WTC11 (cell line): ENCODE results near the gene ATP7A.

ENCODE experiments used
- ESRRA ChIP-seq: sonication (generic); formaldehyde crosslinking; IDR thresholded peaks from 2 replicates; pipeline ENCODE4 v1.8.1; 2022; ENCODE audit warnings: mild to moderate bottlenecking, missing genetic modification reagents, borderline replicate concordance
- NR1H2 ChIP-seq: sonication (generic); formaldehyde crosslinking; IDR thresholded peaks from 2 replicates; pipeline ENCODE4 v1.9.0; 2021; ENCODE audit warnings: mild to moderate bottlenecking, moderate library complexity, missing genetic modification reagents
- TP53 ChIP-seq: sonication (generic); formaldehyde crosslinking; IDR thresholded peaks from 2 replicates; pipeline ENCODE4 v1.8.1; 2023; ENCODE audit warnings: mild to moderate bottlenecking, missing genetic modification reagents
- TF ChIP-seq, protein P1 (sequence below): fragments of 200-600 bp; IDR thresholded peaks from 2 replicates; pipeline ENCODE4 v1.8.0; 2022; ENCODE audit warnings: antibody characterized with exemption
- TF ChIP-seq, protein P2 (sequence below): sonication (generic); formaldehyde crosslinking; conservative IDR thresholded peaks from 2 replicates; pipeline ENCODE4 v1.8.1; 2022; ENCODE audit warnings: mild to moderate bottlenecking, missing genetic modification reagents
- TF ChIP-seq, protein P3 (sequence below): sonication (generic); formaldehyde crosslinking; IDR thresholded peaks from 2 replicates; pipeline ENCODE4 v1.8.1; 2022; ENCODE audit warnings: low read depth, missing genetic modification reagents, borderline replicate concordance
- TF ChIP-seq, protein P4 (sequence below): fragments of 250-450 bp; sonication (Bioruptor Pico); IDR thresholded peaks from 2 replicates; pipeline ENCODE4 v1.8.0; 2021; ENCODE audit warnings: mild to moderate bottlenecking

DNA sequence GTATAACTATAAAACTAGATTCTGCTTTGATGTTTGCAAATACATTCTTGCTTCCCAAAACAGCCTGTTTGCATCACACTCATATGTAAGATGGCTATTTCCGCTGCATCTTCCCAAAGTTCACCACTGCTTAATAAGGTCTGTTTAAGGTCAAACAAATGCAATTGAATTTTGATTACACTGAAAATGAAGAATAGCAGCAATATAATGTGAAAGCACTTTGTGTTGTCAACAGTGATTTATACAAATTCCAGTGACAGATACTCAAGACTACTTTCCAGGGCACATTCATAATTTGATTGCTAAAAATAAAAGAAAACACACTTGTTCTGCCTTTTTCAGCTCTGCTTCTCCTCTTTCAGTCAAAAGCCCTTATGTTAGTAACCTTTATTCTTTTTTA, 67.0 kb downstream of the ATP7A start:
- TF ChIP-seq, protein P1, sequence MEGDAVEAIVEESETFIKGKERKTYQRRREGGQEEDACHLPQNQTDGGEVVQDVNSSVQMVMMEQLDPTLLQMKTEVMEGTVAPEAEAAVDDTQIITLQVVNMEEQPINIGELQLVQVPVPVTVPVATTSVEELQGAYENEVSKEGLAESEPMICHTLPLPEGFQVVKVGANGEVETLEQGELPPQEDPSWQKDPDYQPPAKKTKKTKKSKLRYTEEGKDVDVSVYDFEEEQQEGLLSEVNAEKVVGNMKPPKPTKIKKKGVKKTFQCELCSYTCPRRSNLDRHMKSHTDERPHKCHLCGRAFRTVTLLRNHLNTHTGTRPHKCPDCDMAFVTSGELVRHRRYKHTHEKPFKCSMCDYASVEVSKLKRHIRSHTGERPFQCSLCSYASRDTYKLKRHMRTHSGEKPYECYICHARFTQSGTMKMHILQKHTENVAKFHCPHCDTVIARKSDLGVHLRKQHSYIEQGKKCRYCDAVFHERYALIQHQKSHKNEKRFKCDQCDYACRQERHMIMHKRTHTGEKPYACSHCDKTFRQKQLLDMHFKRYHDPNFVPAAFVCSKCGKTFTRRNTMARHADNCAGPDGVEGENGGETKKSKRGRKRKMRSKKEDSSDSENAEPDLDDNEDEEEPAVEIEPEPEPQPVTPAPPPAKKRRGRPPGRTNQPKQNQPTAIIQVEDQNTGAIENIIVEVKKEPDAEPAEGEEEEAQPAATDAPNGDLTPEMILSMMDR: no peak
- no peak for TF ChIP-seq ESRRA
- TF ChIP-seq TP53 (CRISPR knock-in tag): no peak
- TF ChIP-seq, protein P2, sequence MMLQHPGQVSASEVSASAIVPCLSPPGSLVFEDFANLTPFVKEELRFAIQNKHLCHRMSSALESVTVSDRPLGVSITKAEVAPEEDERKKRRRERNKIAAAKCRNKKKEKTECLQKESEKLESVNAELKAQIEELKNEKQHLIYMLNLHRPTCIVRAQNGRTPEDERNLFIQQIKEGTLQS (CRISPR knock-in tag): no peak
- TF ChIP-seq NR1H2 (CRISPR knock-in tag): no peak
- TF ChIP-seq, protein P3, sequence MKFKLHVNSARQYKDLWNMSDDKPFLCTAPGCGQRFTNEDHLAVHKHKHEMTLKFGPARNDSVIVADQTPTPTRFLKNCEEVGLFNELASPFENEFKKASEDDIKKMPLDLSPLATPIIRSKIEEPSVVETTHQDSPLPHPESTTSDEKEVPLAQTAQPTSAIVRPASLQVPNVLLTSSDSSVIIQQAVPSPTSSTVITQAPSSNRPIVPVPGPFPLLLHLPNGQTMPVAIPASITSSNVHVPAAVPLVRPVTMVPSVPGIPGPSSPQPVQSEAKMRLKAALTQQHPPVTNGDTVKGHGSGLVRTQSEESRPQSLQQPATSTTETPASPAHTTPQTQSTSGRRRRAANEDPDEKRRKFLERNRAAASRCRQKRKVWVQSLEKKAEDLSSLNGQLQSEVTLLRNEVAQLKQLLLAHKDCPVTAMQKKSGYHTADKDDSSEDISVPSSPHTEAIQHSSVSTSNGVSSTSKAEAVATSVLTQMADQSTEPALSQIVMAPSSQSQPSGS (CRISPR knock-in tag): no peak
- TF ChIP-seq, protein P4, sequence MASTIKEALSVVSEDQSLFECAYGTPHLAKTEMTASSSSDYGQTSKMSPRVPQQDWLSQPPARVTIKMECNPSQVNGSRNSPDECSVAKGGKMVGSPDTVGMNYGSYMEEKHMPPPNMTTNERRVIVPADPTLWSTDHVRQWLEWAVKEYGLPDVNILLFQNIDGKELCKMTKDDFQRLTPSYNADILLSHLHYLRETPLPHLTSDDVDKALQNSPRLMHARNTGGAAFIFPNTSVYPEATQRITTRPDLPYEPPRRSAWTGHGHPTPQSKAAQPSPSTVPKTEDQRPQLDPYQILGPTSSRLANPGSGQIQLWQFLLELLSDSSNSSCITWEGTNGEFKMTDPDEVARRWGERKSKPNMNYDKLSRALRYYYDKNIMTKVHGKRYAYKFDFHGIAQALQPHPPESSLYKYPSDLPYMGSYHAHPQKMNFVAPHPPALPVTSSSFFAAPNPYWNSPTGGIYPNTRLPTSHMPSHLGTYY (CRISPR knock-in tag): no peak
